HPDE6-E6E7 (cell line): ENCODE measurements around the gene CH25H.

ENCODE experiments used
- DNase-seq: peaks from one replicate; pipeline ENCODE4 v3.0.0; 2011; ENCODE audit warnings: missing footprints; ENCODE audit errors: extremely low spot score

CH25H gene

DNA sequence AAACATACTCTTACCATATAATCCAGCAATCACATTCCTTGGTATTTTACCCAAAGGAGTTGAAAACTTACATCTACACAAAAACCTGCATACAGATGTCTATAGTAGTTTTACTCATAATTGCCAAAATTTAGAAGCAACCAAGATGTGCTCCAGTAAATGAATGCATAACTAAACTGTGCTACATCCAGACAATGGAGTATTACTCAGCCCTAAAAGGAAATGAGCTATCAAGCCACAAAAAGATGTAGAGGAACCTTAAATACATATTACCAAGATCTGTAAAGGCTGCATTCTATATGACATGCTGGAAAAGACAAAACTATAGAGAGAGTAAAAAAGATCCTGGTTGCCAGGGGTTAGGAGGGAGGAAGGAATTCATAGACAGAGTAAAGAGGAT, 21.8 kb upstream of the CH25H start:
- DNase-seq: no peak

DNA sequence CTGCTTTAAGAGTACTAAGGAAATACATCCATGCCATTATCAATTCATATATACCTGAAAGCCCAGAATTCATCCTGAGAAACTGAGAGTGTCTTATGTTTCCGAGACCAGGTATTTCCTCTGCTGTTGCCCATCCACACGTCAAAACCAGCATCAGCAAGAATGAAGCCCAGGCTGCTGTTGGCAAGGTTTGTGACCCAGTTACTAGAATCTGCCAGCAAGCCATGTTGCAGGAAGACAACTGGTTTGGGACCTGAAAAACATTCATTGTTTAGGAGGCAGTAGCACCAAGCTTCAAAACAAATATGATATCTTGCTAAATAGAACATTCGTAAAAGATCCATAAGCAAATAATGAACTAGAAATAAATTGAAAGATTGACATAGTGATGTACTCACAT, 21.0 kb upstream of the CH25H start:
- DNase-seq: no peak

DNA sequence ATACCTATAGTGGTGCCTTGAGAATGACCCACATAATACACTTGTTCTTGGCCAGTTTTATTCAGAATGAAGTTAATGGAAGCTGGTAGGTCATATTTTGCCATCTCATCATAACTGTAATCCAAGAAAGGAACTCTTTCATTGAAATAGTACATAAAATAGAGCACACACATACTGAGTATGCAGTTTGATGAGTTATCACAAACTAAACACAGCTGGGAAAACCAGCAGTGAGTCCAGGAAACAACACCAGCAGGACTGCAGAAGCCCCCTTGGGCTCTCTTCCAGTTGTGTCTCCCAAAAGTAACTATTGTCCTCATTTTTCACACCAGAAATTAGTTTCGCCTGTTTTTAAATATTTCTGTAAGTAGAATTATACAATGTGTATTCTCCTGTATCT, 19.8 kb upstream of the CH25H start:
- no peak for DNase-seq

DNA sequence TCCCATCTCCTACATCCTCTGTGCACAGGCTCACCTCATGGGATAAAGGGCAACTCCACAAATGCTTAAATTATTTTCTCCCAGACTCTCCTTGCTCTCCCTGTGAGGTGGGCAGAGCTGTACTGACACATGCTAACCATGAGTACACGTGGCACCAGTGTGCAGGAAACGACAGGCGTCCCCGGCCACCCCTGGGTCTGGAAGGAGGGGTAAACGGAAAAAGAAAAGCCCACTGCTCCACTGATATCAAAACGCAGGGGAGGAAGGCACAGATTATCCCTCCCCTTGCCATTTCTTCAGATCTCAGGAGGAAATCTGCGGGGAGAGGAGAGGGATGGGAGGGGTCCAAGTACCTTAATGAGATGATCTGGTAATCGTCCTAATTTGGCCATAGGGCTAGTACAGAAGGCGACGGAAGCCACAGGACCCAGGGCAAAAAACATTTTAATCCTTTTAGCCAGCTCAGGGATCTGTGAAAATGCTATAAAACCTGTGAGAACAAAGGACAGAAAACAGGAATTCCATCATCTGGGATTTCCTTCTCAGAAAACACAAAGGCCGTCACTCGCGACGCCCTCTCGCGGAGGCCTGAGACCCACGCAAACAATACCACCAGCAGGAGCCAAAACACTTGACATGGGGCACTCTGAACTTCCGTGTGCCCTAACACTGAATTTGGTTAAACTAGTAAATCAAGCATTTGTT, 17.8 kb upstream of the CH25H start:
- DNase-seq: no peak

DNA sequence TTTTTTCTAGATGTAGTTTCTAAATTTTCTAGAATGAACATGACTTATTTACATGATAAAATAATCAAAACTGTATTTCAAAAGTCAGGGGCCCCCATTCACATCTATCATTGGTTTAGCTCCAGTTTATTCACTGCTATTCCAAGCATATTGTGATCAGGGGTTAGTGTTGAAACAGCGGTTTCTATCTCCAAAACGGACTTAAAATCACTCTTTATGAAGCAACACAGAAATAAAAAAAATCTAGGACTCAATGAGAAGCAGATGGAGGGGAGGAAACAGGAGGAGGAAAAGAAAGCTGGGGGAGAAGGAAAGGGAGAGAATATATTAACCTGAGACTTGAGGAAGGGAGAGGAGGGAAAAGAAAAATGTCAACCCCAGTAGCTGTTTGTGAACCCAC, 14.8 kb upstream of the CH25H start:
- DNase-seq: no peak

DNA sequence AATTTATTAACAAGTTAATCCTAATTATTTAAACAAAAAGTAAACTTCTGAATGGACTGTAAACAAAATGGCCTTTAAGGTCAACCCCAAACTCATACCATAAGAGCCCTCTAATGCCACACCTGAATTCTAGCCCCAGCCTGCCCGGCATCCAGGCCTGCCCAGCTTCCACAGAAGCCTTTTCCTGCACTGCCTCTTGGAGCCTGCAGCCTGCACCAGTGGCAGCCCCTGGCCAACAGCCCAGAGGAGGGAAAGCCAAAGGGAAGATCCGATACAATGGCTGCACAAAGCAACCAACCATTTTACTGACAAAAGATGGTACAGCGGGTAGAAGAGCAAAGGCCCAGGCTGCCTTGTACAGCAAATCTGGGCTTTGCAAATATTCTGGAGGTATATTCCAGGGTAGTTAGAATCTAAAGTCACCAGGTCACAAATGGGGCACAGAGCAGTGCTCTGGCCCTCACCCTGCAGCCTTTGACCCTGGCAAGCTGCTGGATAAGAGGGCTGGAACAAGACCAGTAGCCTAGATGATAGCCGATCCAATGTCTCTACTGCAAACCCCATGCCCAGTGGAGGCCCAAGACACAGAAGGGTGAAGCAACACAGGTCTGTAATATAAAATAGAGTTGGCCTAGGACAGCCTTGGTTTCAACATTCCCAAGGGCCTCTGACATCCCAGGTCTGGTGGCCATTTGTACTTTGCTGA, 12.5 kb upstream of the CH25H start:
- DNase-seq: no peak

DNA sequence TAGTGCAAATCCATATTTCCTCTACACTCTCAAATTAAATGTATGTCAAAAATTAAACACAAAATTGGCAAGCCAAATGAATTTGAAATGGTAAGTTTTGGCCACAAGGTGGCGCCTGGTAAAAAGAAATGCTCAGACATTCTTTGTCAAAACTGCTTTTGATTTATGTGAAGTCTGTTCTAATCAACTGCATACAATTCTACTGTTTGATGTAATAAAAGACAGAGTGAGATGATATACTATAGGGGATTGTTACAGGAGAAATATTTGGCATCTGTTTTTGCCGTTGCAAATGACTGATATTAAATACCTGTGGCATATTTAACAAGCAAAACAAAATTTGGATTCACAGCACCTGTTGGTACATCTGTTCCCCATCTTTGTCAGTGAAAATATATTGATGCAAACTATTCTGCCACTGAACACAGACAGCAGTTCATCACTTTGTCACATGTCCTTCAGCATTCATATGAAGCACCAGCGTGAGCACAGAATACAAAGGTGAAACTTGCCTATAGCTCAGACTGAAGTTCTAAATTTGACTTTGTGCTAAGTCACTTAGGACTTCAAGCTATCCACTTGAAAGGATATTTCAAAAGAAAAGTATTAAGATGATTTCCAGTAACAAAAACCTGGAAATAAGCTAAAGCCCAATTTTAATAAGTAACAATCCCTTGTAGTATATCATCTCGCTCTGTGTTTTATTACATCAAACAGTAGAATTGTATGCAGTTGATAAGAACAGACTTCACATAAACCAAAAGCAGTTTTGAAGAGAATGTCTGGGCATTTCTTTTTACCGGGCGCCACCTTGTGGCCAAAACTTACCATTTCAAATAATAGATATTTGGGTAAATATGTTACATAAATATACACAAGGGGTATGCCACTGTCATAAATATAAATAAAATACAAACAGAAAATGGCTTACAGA, 10.2 kb upstream of the CH25H start:
- no peak for DNase-seq

DNA sequence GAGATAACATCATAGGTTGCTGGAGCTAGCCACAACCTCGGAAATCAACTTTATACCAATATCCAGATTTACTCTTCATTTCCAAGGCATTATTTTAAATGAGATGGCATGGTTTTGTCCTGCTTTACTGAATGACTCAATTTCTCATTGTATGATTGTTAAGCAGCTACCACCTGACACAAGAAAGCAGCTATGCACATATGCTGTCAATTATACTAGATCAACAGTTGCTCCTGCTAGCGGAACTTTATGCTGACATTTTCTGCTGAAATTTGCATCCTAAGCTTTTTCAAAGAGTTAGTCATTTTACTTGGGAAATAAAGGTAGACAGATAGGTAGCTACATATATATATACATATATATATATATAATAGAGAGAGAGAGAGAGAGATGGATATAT, 8.9 kb upstream of the CH25H start:
- no peak for DNase-seq

DNA sequence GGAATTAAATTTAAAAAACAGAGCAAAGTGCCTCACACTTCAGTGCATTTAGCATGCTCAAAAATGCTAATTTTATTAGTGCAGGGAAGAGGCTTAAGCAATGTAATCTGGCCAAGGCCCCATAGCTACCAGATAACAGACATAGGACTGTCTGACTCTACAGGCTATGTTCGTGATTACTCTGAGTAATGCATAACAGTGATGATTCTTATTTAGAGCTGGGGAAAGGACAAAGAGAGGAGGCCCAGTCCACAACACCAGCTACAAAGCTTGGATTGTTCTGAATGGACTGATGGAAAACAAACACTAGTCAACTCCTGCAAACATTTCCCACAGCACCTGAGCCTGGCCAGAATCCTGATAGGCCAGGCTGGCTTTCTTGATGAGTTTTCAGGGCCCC, 8.4 kb upstream of the CH25H start:
- DNase-seq: no peak

DNA sequence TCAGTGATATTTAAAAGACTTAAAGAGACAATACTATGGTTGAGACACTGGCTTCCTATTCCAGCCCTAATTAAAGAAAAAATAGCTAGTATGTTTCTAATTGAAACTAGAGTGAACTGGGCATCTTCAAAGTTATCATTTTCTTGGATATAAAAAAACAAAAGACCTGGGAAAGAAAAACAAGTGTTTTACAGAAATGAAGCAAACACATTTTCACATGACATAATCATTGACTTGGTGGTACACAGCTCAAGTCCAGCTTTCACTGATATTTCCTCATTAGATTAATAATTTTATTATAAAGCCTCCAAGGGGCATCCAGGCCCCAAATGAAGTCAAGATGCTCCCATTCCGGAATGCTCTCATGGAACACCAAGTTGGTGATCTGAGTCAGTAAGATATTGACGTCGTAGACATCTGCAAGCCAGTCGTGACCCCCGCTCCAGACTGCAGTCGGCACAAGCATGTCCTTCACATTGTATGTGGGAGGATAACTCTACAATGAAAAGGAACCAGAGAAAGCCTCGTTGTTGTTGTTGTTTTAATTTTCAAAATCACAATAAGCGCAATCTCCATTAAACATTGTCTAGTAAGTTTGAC, 7.5 kb upstream of the CH25H start:
- DNase-seq: no peak

DNA sequence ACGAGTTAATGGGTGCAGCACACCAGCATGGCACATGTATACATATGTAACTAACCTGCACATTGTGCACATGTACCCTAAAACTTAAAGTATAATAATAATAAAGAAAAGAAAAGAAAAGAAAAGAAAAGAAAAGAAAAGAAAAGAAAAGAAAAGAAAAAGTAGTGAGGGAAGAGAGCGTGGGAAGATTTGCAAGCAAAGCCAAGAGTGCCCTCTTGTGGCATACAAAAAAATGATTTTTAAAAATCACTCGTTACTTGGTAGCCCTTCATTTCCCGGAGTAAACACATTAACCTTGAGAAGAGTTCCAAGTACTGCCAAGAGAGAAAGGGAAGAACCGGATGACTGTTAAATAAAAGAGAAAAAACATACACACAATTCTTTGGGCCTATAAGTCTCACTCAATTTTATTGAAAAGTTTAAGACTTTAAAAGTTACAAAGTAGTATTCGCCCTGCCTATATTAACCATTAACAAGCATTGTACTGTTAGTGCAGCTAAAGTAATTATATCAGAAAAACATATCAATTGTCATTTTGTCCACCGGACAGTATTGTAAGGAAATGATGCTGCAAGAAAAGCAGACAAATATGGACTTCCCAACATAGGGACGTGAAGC, 6.2 kb upstream of the CH25H start:
- no peak for DNase-seq

DNA sequence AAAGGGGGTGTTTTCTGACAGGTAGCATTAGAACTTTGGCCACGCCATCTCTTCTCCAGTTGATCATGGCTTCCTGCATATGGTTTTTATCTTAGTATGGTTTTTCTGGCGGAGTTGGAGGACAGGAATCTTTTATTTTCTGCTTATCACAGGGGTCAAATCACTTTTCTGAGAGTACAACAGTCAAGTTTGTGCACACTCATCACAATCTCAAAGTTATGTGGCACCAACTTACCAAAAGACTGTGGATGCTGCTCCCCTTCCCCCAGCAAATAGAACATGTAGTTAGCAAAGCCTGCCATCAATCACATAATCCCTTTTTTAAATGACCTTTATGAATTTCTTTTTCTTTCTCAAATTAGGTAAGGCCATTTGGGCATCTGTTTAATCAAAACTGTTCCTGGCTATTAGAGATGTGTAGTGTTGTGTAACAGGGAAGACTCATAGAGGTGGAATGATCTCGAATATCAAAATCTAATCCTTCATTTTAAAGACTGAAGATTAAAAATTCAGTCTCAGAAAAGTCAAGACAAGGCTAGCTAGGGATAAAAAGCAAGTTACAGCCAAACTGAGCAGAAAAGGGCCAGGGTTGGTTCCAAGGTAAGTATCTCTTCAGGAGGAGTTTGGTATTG, 3.8 kb upstream of the CH25H start:
- DNase-seq: no peak

DNA sequence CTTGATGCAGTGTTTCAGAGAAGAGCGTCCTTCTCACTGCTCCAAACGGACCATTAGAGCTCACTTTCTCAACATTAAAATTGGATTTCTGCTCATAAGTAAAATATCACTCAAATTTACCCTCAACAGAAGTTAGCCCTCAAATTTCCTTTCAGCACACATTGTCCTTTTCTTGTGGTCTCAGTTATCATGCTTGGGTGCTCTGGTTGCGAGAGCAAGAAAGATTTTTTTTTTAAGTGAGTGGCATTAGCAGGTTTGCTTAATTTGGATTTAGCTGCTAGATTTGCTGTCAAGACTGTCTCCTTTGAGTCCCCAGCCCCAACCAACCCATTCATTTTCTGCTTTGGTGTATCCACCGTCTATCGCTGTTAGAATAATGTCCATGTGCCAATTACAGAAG, 2.6 kb upstream of the CH25H start:
- DNase-seq: no peak

DNA sequence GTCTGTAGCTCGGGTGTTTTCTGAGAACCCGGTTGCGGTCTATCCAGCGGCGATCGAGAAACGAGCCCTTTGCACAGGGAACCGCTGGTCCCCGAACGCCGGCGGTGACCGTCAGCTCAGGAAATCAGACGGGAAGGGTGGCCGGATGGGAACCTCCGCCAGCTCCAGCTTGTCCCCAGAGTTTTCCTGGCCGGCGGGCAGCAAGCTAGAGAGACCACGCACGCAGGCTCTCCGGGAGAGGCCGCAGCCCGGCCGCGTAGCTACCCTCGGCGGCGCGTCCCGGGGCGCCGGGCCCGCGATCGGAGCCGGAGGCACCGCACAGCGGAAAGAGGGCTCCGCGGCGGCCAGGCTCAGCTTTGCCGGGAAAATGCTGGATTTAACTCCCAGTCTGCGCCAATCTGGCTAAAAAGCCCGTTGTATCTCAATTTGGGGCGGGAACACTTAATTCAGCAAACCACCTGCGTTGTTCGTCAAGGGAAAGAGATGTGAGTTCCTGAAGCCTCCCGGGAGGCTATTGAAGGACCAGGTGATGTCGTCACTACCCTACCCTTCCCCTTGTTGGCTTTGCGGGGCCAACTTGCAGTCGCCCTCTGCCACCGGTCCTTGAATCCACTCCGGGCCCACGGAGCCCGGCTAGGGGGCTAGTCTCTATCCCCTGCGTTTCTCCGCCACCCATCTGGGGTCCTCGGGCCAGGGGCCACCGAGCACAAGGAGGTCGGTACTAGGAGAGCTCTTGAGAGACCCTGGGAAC, 859 bp upstream of the CH25H start:
- no peak for DNase-seq

DNA sequence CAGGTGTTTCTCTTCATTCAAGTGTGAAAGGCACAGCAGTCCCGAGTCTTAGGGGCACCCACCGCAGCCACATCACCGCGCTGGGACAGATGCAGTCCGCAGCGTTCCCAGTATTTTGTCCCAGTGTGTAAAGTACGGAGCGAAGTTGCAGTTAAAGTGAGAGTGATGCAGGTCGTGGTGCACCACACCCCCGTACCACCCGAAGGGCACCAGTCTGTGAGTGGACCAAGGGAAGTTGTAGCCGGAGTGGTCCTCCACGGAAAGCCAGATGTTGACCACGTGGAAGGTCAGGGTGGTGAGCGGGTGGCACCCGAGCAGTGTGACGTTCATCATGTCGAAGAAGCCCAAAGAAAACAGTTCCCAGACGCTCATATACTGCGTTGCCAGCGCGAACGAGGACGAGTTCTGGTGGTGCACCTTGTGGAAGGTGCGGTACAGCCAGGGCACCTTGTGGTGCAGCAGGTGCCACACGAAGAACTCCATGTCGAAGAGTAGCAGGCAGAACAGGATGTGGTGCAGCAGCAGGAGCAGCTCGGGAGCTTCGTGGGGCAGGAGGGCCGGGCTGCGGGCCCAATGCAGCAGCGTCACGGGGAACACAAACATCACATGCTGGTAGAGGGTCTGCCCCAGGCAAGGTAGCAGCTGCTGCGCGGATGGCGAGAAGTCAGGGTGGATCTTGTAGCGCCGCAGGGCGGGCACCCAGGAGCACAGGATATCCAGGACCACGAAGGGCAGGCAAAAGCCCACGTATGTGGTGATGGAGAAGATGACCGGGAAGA, 526 bp downstream of the CH25H start:
- DNase-seq: no peak

DNA sequence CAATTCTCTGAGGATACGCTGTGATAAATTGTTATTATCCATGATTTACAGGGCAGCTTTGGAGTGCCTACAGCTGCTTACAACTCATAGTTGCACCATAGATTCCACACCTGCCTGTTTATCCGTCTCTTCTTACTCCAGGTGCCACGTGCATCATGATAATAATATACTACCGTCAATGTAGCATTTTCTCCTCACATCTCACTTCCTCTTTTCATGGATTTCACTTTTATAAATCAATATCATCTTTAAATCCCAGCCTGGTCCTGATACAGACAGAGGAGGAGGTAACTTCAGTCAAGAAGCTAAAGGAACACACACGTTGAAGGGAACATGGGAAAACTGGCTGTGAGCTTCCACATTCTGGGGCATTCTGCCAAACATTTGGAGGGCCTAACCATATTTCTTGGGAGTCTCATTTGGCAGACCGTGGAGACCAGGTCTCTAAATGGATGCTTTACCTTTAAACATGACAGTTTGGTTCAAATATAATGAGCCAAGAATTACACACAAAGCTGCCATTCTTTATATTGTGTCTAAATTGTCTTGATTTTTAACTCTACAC, 2.4 kb downstream of the CH25H start:
- DNase-seq: no peak

DNA sequence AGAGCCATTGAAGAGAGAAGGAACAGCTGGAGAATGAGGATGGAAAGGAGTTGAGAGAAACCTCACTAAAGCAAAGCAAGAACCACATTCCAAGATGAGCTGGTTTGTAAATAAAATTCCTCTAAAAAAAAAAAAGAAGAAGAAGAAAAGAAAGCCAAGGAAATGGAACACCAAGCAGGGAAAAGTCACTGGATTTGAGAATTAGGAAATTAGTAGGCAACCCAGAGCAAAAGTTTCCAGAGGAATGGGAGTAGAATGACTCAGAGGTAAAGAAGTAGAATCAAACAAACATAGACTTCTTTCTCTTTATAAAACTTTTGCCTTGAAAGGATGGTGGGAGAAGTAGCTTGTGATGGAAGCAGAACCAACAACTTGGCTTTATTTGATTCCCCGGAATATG, 3.9 kb downstream of the CH25H start:
- DNase-seq: no peak

DNA sequence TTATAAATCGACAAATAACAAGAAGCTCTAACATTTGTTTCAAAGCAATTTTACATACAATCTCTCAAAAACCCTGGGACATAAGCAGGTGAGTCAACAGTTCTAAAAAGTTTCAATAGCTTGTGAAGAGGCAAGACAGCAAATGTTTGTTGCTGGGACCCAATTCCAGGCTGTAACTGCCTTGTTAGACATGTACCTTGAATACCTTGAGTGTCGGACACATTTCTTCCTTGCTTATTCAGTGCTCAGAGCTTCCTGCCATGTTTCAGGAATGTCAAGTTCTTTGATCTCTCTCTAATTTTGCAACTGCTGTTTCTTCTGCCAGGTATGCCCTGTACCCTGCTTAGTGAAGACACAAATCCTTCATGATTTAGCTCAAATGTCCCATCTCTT, 5.1 kb downstream of the CH25H start:
- no peak for DNase-seq

DNA sequence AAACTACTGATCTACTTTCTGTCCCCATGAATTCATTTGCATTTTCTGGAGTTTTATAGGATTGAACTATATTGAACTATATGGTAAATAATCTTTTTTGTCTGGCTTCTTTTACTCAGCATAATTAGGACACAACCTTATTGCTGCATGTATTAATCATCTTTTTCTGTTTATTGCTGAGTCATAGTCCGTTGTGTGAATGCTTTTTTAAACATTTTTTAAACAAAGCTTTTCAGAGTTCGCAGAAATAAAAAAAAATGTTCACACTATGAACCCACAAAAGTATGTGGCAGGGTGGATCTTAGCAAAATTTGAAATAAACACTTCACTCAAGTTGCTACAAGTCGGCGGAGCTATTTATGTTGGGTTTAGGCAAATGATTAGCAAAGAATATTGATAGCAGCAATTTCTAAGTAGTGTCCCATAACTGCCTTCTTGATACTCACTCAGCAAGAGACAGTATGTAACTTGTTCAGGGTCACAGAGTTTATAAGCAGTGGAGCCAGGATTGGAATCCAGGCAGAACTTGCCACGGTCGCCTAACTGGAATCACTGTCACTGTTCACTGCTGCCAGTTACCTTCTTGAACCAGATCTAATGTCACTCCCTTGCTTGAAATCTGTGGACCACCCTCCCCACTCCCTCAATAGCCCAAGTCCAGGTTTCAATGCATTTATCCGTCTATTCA, 5.6 kb downstream of the CH25H start:
- DNase-seq: no peak
